HG03097 (cell line): ENCODE measurements around the gene EIF3D.
"Not testable (repeated sequence)": the region's sequence is repeated elsewhere in the genome, so short reads cannot be mapped to it uniquely, and the experiment has no call there.

Source experiments
- ATAC-seq: cut with Tn5 transposase; IDR thresholded peaks from one replicate; pipeline ENCODE4 v1.9.1; 2021; ENCODE audit not compliant: unreplicated experiment, low FRiP score

Gene EIF3D

DNA sequence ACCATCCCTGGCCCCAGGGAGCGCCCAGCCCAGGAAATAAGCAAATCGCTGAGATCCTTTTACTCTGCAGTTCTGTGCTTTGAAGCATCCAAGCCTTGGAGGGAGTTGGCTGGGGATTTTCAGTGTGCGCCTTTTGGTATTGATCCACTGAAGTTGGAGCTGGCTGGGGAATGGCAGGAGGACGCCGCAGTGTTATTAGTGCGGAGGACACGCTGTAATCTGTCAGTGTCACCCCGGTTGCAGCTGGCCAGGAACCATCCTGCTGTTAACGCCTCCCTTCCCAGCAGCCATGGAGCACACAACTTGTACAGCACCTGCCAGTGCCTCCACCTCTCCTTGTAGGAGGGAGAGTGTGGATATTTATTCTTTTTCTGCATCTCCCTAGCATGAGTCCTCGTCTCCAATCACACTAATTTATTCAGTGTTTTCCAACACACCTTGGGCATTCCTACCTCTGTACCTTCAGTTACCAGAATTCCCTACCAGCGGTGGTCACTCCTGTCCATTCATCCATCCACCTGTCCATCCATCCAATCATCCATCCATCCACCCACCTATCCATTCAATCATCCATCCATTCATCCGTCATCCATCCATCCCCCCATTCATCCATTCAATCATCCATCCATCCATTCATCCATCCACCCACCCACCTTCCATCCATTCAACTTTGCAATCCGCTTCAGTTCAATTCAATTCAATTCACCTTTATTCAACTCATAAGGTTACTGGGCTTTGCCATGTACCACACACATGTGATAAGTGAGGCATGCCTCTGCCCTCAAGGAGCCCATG is 21.9 kb upstream of the EIF3D start:
- ATAC-seq = no peak

DNA sequence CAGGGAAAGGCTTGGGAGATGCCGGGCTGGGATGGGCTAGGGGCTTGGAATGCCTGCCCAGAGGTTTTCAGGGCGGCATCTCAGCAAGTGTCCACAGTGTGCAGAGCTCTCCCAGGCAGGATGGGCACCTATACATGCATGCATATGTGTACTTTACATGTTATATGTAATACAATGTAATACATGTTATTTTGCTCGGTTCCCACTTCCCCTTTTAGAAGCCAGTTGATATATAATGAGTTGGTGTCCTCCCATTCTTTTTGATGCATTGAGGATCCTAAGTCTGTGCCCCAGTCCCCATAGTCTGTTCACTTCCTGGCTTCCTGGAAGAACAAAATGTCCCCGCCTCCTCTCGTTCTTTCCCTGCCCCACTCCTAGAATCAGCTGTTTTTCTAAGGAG is 20.1 kb upstream of the EIF3D start:
- no peak for ATAC-seq

DNA sequence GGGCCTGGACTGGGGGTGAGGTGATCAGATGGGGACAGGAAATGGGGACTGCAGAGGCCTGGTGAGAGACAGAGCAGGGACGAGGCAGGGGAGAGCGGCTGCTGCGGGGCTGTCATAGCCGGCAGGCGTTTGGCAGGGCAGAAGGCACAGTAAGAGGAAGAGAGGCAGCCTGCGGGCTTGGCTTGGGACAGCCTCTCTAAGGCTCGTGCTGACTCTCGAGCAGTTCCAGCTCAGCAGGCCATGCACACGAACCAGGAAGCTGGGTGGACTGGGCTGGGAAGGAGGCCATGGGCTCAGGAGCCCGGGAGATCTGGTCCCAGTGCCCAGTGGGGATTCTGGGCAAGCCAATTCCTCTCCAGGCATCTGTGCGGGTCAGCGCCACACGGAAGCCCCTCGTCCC is 19.6 kb upstream of the EIF3D start:
- ATAC-seq = no peak

DNA sequence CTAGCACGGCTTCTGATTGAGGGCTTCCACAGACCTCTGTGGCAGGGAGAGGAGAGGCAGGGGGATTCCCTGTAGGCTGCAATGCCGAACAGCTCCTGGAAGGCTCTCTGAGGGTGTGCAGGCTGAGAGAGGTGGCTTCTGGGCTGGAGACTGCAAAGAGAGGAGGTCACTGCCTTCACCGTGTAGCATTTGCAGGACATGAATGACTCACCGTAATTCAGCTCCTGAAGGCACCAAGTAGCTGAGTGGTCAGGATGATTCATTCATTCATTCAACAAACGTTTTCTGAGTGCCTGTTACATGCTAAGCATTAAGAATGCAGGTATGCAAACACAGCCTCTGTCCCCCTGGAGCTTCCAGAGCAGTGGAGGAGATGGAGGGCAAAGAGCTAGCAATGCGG is 18.0 kb upstream of the EIF3D start:
- no peak for ATAC-seq

DNA sequence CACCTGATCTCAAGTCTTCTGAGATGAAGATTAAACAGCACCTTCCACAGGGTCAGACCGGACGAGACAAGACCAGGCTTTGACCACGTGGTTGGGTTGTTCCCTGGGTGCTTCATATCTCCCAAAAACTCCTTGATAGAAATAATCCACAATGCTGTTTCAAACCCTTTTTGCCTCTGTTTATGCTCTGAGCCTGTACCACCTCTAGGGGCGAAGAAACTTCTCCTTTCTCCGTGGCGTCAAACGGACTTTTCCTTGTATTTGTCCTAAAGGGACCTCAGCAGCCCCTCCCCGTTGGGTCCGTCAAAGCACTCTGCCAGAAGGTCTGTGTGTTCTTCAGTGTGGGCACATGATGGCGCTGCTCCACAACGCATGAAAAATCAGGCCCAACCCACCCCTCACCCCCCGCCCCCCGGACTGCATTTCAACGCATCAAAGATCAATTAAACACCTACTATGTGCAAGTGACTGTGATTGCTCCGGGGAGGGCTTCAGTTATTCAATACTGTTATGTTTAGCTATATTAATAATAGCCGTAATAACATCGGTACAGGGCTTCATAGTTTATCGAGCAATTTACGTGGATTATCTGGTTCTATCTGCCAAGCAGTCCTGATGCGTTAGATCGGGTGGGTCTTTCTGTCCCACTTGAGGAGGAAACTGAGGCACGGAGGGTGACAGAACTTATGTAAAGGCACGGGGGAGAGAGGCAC is 17.3 kb upstream of the EIF3D start:
- ATAC-seq = no peak

DNA sequence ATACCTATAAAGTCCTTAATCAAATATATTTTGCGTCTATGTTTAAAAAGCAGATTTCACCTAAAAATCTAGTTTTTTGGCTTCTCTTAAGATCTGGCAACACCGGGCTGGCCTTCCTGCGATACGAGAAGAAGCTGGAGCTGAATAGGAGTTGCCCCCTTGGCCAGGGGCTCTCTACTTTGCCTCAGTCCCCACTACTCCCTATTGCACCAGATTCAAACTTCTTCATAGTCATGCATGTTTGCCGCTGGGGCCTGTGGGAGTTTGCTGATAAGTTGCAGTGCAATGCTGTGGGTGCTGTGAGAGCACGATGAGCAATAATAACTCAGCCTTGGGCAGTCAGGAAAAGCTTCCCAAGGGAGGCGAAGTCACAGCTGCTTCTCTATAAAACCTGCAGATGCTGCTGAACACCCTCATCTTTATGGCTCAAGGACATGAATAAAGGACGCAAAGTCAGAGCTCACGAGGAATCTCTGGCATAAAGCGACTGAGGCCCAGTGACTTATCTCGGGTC is 15.2 kb upstream of the EIF3D start:
- ATAC-seq = no peak

DNA sequence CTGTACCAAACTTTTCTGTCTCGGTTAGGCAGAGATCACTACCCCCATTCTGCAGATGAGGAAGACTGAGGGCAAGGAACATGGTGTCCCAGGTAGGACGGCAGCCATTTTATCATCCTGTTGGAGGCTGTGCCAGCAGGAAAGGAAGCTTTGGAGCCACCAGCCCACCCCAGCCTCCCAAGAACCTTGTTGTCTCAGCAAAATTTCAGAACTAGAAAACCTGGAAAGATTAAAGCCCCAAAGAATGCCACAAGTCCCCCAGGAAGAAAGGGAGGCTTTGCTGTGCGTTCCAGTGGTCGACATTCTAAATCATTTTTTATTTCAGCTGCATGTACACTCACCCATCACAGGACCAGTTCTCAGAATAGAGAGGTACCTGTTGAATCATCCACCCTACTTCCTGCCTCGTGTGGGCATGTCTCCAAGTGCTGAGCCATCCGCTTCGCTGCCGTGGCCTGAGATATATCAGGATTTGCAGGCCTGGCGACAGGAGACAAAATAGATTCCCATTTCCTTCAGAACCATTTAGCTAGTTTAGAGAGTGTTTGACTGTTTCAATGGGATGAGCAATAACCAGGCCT is 13.0 kb upstream of the EIF3D start:
- no peak for ATAC-seq

DNA sequence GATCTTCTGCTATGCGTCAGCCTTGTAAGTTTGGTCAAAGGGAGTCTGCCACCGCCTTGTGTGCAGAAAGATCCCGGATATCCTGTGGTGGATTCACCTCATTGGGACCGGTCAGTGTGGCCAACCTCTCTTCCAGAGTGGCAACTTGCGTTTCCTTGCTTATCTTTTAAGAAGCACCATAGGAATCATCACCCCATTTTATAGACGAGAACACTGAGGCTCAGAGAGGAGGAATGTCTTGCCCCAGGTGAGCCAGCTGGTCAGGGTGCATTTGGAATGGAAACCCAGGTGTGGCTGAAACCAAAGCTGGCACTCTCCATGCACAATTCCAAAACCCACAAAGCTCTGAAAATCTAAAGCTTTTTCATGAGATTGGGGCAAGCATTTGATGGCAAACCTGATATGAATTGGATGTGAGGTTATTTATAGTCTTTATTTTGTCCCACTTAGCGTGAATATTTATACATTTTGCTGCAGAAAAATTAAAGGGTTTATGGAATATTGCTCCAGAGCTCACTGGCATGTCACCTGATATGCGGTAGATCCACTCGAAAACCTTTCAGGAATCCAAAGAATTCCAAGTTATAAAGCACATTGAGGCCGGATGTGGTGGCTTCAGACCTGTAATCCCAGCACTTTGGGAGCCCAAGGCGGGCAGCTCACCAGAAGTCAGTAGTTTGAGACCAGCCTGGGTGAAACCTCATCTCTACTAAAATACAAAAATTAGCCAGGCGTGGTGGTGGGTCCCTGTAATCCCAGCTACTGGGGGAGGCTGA is 12.1 kb upstream of the EIF3D start:
- no peak for ATAC-seq

DNA sequence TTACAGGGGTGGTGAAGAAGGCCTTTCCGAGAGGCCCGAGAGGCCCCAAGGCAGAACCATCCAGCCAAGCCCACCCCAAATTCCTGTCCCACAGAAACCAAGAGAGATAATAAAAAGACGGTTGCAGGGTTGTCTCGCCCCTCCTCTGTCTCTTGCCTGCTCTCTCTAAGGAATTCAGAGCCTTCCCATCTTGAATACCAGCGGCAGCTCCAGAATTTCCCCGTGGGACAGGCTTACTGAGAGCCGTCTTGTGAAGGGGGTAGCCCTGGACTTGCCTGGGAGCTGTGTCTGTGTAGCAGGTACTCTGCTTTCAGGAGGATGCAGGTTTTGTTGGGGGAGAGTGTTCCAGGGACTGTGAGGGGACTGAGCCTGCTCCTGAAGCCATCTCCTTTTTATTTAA is 9.6 kb upstream of the EIF3D start:
- ATAC-seq = no peak

DNA sequence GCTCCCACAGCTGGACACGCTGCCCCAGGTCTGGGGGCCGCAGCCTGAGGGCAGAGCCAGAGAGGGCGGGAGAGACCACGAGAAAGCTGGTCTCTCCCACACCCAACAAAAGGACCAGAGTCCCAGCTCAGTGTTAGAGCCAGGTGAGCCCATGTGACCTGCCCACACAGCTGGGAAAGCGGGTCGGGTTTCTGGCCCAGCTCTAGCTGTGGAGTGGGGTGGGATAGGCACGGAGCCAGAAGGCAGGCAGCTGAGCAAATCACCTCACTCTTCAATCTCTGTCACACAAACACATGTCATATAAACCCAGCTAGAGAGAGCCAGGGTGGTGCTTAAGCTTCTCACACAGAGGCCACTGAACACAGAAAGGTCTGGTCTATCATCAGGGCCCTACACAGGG is 7.8 kb upstream of the EIF3D start:
- ATAC-seq = no peak

DNA sequence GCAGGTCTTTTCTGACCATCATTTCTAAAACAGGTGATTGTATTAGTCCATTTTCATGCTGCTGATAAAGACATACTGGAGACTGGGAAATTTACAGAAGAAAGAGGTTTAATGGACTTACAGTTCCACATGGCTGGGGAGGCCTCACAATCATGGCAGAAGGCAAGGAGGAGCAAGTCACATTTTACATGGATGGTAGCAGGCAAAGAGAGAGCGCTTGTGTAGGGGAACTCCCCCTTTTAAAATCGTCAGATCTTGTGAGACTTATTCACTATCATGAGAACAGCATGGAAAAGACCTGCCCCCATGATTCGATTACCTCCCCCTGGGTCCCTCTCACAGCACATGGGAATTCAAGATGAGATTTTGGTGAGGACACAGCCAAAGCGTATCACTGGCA is 4.4 kb upstream of the EIF3D start:
- not testable (repeated sequence) for ATAC-seq

DNA sequence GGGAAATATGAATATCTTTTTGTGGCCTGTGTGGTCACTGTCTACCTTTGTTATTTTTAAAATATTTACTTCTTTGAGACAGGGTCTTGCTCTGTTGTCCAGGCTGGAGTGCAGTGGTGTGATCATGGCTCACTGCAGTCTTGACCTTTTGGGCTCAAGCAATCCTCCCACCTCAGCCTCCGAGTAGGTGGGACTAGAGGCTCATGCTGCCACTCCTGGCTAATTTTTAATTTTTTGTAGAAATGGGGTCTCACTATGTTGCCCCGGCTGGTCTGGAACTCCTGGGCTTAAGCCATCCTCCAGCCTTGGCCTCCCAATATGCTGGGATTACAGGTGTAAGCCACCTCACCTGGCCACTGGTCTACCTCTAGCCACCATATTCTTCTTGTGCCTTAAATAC is 3.5 kb upstream of the EIF3D start:
- ATAC-seq = no peak

DNA sequence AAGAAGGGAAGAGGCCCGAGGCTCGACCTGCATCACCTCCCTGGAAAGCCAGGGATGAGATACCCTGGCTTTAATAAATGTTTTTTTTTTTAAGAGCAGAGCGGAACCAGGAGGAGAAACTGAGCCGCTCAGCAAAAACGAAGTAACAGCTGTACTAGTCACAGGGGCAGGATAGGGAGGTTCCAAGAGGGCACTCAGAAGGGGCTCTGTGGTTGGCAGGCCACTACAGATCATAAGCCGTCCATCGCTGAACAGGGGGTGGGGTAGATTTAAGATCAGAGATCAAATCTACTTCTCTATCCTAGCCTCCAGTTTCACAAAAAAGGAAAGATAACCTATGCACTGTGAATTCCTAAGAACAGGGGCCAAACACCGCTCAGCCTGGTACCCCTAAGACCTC is 625 bp downstream of the EIF3D start:
- no peak for ATAC-seq

DNA sequence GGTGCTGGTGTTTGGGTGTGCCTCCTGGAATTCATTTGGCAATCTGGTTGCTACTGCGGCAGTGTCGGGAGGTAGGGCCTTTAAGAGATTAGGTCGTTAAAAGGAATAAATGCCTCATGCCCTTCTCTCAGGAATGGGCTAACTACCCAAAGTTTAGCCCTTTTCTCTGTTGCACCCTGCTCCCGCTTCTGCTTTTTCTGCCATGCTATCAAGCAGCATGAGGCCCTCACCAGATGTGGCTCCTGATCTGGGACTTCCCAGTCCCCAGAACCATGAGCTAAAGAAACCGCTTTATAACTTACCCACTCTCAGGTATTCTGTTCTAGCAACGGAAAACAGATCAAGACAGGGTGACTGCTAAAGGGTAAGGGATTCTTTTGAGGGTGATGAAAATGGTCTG is 6.3 kb downstream of the EIF3D start:
- ATAC-seq = no peak

DNA sequence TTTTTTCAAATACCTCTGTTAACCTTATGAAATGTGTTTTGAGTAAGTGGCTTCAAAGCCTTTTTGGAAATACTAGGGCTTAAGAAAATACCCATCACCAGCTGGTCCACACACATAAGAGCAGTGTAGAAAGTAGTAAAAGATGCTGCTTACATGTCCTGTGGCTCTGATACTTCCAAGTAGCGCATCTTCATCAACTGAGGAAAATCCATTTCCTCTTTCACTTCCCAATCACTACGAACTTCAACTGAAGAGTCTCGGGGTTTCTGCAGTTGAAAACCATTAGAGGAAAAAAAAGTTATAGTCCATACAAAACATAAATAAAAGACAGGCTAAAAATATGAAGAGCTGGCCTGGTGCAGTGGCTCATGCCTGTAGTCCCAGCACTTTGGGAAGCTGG is 8.5 kb downstream of the EIF3D start:
- ATAC-seq = no peak

DNA sequence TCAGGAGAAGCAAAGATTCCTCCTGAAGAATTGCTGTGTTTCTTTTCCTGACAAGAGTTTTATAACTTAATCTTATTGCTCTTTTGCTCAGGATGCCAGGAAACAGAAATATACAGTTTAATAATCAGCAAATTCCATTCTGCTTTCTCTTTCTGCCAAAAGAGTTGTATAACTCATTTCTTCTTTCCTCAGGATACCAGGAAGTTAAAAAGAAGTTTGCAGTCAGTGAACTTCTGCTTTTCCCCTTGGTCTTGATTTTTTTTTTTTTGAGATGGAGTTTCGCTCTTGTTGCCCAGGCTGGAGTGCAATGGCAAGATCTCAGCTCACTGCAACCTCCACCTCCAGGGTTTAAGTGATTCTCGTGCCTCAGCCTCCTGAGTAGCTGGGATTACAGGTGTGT is 9.1 kb downstream of the EIF3D start:
- not testable (repeated sequence) for ATAC-seq

DNA sequence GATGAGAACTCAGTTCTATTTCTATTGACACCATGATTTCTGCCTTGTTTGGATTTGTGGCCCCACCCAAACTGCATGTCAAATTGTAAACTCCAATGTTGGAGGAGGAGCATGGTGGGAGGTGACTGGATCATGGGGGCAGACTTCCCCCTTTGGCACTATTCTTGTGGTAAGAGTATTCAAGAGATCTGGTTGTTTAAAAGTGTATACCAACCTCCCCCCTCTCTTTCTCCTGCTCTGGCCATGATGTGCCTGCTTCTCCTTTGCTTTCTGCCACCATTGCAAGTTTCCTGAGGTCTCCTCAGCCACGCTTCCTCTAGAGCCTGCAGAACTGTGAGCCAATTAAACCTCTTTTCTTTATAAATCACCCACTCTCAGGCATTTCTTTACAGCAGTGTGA is 14.2 kb downstream of the EIF3D start:
- no peak for ATAC-seq

DNA sequence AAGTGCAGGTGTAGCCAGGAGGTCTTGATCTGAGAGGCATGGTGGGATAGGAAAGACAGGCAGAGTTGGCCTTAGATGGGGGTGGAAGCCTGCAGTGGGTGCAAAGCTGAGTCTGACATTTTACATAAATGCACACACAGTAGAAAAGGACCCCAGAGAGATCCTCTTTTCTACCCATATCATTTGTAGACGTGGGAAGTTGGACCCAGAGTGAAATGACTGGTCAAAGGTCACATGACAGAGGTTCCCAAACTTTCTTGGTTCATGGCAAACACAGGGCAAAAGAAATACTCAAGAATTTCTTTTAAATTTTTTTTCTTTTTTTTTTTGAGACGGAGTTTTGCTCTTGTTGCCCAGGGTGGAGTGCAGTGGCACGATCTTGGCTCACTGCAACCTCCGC is 16.0 kb downstream of the EIF3D start:
- ATAC-seq = no peak

DNA sequence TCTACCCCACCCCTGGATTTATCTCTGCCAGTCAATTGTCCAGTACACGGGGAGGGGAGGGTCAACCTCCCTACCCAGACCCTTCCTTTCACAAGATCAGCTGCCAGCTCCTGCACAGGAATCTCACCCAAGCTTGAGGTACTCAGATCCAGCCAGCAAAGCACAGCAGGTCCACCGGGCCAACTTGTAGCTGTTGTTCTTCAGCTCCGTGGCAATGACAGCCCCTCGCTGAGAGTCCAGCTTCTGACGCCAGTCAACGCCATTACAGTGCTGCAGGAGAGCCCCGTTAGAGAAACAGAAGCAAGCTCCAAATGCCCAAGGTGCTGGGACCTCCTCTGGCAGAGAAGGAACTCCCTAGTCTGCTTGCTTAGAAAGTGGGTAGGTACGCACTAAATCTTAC is 16.6 kb downstream of the EIF3D start:
- no peak for ATAC-seq

DNA sequence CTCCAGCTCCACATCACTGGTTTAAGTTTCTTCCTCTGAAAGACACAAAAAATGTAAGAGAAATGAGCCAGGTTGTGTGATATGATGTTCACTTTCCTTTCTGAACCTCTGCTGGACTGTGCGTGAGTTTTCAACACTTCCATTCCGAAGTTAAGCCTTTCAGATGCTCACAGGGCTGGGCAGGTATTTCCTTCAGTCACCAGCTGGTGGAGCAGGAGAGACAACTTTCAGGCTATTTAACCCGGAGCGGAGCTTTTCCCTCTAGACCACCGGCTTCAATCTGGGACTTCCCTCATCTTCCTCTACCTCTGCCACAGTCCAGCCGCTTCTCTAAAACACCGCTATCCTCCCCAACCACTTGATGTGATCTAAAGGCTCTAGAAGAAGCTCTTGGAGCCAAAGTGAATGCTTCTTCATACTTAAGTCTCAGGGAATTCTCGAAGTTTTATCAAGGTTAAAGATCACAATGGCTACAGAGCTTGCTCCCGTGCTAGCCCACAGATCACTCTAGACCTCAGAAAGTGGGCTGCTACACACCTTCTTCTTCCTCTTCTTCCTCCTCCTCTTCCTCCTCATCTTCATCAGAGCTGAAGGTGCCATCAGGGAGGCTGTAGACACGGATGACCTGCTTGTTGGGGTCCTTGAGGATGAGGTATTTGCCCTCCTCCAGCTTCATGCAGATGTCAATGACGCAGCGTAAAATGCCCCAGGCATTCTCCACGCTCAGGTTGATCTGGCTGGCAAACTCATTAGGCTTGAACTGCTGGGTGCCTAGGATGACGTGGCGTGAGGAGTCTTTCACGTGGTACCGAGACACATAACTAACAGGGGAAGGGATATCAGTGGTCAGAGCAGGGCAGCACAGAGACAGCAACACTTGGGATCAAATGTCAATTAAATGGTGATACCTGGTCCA is 17.7 kb downstream of the EIF3D start:
- ATAC-seq = no peak
